HS-5 (cell line): ENCODE results near the gene LRRC1.

Experiments
- DNase-seq: peaks from one replicate; pipeline ENCODE4 v3.0.0-alpha.2; 2012; ENCODE audit warnings: low read depth

The LRRC1 gene

DNA sequence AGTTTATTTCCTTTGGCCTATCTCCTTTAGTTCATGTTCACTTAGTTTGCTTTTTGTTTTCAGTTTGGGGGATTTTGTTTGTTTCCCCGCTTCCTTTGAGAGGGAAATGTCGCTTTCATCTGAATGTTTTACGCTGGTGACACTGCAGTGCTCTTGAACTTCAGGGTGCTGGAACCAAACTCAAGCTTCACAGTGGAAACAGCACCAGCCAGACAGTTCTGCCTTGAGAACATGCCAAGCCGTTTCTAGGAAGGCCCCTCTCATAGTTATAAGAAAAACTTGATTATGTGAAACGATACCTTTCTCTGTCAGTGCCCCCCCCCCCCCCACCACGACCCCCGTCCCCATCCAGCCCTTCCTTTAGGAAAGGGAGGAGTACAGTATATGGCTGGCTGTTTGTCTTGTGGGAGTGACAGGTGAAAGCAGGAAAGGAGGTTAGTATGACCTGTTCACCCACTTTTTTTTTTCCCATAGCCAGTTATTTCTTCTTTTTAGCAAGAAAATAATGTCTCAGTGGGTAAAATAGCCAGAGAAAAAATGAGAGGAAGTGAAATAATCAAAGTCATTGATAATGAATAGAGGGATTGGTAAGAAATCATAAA is 130.1 kb downstream of the LRRC1 start:
- no peak for DNase-seq

DNA sequence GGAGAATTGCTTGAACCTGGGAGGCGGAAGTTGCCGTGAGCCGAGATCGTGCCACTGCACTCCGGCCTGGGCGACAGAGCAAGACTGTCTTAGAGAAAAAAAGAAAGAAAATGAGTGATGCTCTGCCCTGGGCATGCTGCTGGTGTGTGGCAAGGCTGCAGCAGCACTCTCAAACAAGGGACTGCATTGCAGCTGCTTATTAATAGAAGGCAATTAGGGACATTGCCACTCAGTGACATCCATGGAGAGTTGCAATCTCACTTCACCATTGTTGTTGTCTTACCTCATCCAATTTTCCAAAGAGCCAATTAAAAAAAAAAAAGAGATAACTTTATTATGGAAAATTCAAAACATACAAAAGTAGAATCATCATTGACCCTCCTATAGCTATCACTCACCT is 131.1 kb downstream of the LRRC1 start:
- no peak for DNase-seq

DNA sequence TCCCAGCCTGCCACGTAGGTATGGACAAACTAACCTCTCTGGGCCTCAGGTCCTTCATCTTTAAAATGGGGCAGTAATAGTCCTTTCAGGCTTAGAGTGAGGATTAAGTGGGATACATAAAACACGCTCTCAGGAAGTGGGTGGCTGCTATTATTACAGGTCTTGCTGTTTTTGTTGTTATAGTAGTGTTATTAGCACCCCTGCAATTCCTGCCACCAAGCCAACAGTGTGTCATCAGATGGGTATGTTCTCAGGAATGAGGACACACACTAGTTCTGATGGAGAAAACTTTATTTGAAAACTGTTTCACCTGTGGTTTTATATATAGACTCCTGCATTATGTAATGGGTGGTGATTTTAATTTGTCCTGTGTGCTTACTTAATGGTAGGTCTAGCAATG is 131.7 kb downstream of the LRRC1 start:
- DNase-seq = no peak

DNA sequence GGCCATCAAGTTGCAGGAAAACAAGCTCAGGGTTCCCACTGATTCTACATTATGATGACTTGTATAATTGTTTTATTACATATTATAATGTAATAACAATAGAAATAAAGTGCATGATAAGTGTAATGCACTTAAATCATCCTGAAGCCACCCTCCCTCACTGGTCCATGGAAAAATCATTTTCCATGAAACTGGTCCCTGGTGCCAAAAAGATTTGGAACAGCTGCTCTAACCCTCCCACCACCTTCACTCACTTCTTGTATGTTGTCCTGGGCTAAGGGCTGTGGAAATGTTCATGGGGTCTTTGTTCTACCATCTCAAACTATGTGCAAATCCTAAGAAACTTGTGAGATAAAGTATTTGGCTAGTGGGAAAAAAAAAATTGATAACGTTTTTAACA is 133.8 kb downstream of the LRRC1 start:
- DNase-seq = no peak

DNA sequence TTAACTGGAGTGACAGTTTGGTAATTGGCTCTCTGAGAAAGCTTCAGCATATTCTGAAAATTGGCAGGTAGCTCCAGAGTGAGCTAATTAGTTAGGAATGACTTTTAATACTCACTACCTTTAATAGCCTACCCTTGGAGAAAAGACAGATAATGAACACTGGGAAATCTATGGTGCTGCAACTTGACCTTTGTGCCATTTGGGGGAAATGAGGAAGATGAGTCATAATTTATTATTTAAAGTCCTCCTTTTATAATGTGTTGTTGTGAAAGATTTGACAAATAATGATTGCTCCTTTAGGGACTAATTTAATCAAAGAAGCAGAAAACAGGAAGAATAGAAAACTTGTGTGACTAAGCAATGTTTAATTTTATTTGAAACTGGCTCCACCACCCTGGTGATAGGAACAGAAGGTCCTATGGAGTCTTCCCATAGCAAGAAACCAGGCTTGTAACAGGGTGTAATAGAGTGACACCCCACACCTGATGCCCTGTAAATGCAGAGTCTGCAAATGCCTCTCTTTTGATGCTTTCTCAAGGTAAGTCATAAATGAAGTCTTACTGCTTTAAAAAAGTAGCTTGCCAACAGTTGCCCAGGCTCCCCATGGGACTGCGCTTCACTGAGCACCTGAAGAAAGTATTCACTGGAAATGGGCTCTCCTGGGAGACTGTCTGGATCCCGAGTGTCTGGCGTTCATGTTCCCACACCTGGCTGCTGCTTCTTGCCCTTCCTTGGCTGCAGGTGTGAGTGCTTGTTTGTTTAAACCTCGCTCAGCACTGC is 134.4 kb downstream of the LRRC1 start:
- no peak for DNase-seq

DNA sequence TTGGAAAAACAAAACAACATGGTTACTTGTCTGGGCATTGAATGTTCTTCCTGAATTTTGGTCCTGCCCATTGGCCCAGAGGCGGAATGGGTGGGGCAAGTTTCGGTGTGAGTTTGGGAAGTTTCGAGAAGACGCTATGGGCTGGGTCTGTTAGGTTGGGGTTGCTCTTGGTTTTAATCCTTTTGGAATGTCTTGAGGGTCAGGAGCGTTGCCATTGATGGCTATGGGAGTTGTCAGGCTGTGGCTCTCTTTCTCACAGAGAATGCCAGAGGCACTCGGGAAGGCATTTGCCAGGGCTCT is 135.0 kb downstream of the LRRC1 start:
- no peak for DNase-seq

DNA sequence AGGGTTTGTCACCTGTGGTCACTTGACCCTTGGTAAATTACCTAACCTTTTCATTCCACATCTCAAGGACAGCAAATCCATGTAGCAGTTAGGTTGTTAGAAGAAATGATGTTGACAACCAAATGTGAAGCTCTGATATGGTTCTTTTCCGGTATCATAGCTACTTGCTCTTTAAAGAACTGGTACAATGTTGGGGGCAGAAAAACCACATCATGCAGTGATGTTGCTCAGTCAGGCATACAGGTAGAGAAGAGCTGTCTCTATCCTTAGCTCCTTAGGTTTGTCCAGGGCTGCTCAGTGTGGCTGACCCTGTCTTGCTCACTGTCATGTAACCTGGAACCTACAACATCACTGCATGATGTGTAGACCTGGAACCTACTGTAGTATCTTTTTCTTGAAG is 135.5 kb downstream of the LRRC1 start:
- DNase-seq = no peak

DNA sequence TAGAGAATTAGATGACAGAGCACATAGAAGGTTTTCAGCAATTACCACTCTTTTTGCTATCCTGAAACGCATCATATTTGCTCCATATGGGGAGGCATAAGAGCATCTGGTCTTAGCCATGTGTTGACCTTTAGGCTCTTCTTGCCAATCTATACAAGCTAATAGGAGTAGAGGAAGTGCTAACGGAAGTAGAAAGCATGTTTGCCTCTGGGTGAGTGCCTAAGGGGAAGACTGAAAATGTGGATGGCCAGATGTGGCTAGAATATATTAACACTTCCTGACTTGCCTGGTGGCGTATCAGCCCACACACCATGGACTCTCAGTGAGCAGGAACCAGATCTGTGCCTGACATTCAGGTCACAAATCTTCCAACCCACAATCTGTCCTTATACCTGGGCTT is 136.3 kb downstream of the LRRC1 start:
- DNase-seq = no peak

DNA sequence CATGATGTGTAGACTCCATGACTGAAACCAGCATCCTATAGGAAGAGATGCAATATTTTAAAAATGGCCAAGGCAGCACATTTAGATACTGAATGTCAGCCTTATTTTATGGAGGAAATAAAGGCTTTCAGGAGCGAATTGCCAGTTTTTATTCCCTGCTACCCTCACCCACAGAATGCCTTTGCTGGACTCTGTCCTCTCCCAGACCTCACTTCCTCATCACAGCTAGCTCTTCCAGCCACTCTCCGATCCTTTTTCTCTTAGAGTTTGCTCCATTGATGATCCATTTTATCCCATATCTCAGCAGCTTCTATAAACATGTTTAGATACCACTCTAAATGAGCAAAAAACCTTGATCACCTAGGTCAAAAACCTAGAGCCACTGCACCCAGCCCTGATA is 137.7 kb downstream of the LRRC1 start:
- DNase-seq = no peak

DNA sequence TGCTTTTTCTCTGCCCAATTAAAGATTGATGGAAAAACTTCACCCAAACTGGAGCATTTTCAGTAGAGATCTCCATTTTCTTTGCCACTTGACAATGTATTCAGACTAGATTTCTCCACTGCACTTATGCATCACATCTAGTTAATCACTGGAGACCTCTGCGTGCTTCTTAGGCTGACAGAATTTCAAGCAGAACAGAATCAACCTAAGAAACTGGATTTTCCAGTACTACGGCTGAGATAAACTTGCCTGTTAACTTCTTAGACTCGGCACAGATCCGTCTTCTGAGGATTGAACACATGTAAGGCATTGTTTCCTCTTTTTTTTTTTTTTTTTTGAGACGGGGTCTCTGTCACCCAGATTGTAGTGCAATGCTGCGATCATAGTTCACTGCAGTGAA is 139.2 kb downstream of the LRRC1 start:
- no peak for DNase-seq

DNA sequence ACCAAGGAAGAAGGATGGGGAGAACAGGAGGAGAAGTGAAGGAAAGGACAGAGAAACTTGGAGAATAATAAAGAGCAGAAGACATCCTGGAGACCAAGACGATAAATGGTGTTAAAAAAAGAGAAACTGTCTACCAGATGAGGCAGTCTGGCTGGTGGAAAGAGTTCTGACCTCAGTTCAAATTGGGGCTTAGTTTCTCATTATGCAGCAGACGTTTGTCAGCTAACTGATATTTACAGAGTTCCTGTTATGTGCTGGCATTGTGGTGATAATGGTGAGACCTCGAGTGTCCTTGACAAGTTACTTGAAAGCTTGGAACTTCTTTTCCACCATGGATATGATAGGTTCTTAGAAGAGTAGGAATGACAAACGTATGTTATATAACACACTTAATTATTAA is 142.7 kb downstream of the LRRC1 start:
- DNase-seq = no peak

DNA sequence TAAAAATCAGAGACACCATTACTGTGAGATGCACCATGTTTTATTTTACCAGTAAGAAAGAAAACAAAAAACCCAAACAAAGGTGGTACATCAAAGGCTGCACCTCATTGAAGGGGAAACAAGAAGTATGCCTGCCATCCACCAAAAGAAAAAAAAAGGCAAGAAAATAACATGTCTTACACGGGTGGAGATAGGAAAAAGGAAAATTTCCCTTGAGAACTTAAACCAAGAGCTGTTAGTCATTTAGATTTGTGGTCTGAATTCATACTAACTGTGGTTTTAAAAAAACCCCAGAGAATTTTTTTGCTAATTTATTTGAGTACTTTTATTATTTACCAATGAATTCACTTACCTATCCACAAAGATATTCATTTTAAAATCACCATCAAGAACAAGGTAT is 144.0 kb downstream of the LRRC1 start:
- DNase-seq = no peak

DNA sequence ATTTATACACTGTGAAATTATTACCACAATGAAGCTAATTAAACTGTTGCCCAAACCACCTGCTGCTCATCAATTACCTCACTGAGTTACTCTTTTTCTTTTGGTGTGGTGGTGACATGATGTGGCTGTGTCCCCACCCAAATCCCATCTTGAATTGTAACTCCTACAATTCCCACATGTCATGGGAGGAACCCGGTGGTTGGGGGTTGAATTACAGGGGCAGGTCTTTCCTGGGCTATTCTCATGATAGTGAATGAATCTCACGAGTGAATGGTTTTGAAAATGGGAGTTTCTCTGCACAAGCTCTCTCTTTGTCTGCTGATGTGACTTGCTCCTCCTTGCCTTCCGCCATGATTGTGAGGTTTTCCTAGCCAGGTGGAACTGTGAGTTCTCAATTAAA is 145.0 kb downstream of the LRRC1 start:
- no peak for DNase-seq

DNA sequence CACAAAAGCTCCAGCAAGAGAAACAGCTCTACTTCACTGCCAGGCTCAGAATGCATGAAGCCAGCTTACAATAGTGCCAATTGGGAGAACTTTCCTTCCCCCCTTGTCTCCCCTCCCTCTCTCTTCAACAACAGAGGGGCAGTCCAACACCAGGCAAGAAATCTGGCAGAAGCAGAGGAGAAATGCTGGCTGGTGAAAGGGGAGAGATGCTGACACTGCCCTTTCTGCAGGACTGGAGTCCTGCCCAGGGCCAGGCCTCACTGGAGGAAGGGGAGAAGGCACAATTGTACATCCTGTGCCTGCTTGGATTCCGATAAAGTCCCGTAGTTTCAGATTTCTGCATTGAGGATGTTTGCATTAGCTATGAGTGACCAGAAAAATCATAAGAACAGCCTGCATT is 148.6 kb downstream of the LRRC1 start:
- DNase-seq = no peak

DNA sequence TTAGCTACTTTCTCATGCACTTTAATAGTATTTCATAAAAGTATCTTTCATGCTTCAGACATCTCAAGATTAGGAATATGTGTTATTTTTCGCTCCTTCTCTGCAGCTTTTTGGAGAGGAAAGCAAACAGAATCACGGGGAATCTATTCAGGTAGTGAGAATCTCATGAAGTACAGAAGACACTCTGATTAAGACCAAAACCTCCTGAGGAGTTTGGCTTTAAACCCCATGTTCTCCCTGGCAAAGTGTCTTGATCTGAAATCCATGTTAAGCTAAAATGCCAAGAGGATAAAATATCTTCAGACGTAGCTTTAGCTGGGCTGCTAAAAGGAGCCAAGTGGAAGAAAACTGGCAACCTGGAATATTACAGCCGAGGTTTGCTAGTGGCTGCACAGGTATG is 149.3 kb downstream of the LRRC1 start:
- DNase-seq = no peak

DNA sequence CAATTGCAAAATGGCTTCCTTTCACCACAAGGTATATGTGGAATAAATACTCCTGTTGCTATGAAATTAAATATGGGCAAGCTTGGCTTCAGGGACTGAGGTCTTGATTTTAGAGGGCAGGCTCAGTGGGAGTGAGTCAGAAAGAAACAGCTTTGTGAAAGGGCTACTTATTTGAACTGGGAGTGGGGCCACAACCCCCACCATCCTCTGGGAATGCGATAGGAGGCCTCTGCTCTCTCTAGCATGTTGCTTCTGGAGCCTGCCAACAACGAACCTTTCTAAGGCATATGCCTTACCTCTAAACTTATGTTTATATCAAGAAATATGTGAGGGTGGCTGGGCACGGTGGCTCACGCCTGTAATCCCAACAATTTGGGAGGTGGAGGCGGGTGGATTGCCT is 149.7 kb downstream of the LRRC1 start:
- DNase-seq = no peak

DNA sequence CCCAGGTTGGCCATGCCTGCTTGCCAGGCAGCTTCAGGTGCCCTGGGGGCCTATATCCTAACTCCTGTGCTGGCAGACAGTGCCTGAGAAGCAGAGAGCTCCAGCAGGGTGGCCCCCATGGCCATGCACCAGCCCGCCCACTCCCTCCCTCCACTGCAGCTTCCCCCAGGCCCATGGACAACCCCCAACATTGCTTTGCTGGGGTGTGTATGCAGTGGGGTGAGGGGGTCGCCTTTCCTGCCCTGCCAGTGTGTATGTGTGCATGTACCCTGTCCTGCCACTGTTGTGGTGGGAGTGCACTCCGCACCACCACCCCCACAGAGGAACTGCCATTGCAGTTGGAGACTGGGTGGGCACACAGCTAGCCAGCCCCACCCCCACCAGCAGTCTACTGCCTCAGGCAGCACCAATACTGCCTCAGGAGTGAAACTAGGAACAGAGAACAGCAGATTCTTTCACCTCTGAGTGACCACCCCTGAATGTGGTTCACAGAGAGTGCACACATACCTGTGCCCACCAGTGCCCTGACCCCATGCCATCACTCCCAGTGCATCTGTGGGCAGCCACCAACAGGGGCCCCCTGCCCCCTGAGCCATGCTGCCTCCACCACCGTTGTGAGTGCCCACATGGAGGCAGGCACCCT is 151.1 kb downstream of the LRRC1 start:
- DNase-seq = no peak

DNA sequence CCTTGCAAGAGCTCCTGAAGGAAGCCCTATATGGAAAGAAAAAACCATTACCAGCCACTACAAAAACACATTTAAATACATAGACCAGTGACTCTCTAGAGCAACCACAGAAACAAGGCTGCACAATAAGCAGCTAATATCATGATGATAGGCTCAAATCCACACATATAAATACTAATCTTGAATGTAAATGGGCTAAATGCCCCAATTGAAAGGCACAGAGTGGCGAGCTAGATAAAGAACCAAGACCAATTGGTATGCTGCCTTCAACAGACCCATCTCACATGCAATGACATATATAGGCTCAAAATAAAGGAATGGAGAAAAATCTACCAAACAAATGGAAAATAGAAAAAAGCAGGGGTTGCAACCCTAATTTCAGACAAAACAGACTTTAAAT is 153.0 kb downstream of the LRRC1 start:
- DNase-seq = no peak

DNA sequence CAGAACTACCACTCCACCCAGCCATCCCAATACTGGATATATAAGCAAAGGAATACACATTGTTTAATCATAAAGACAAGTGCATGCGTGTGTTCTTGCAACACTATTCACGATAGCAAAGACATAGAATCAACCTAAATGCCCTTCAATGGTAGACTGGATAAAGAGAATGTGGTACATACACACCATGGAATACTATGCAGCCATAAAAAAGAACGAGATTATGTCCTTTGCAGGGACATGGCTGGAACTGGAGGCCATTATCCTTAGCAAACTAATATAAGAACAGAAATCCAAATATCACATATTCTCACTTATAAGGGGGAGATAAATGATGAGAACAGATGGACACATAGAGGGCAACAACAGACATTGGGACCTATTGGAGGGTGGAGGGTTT is 156.6 kb downstream of the LRRC1 start:
- DNase-seq = no peak

DNA sequence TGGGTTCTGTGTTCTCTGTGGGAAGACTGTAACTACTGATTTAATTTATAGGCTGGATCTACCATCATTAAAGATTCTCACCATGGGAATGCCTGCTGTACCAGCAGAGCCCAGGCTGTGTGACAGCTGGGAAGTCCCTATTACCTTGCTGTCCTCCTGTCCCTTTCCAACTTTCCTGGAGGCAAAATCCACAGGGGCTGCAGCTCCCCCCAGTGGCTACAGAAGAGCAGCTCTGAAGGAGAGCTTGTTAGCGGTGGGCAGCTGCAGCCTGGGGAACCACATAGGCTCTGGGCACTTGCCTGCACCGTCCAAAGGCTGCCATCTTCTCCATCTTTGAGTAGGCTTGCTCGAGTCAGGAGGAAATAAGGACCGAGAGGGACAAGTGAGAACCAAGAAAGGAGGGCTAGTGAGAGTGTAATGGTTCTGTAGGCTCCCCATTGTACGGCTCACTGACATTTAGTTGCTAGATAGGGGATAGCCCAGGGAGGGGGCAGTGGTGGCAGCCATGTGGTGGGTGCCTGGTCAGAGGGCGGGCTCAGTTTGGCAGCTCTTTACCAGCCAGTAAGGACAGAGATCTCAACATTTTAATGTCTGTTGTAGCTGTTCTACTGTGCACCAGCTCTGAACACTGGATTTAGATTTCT is 161.4 kb downstream of the LRRC1 start:
- no peak for DNase-seq

DNA sequence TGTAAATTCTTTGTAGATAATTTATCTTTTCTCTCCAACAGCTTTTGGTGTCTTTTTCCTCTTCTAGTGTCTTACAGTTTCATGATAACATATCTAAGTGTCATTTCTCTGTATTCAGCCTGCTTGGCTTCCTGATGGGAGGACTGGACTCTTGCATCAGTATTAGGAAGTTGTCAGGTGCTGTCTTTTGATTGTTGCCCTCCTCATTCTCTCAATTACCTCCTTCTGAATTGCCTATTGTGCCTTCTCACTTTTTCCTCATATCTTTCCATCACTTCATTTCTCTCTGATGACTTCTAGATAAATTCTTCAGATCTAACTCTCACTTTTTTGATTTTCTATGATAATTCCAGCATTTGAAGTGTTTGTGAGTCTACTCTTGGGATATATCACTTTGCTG is 162.0 kb downstream of the LRRC1 start:
- no peak for DNase-seq

DNA sequence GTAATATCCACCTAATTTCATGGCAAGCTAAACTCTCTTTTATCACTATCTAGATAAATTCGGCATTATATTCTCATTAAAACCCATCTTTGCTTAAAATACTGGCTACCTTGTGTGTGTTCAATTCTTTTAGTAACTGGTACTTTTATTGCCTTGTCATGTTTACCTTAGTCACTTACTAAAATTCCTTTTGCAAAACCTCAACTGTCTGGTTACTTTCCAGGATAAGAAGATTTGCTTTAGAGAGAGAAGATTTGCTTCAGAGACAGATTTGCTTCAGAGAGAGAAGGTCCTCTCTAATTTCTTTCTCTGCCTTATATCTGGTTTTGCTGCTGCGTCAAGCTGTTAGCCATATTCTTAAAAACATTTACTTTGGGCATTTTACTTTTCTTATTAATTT is 164.9 kb downstream of the LRRC1 start:
- DNase-seq = no peak

DNA sequence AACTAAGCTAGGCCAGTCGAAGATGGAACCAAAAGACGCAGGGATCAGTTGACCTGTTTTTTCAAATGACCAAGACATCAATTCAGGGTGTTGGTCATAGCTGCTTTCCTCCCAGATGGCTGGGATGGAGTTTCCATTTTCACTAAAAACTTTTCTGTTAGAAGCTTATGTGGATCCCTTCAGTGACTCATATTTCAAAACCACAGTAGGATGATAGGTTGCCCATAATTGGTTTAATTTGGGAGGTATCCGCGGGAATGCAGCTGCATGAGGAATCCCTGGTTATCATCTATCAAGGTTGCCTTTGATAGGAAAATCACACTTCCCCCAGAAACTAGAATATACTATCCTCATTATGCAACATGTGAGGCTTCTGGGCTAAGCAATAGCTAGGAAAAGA is 165.5 kb downstream of the LRRC1 start:
- DNase-seq = no peak
